ENCODE results near the gene CHMP4A.

CHMP4A gene

GRCh38 chr14:24159777-24160498 lies 53.4 kb downstream of the CHMP4A start:
- Histone ChIP-seq H3K9me3 (ENCODE audit: low read length) (no peaks in the 10 kb centered on the region), H3F3A (ENCODE audit: insufficient read depth, low read length) (no peaks in the 10 kb centered on the region), H3K36me3 (ENCODE audit: insufficient read depth, low read length) (peaks cover 67% of the 10 kb centered on the region), H4K20me1 (ENCODE audit: insufficient read depth, low read length) (no peaks in the 10 kb centered on the region), H3K79me2 (ENCODE audit: insufficient read depth, low read length) (no peaks in the 10 kb centered on the region), H3K27ac (ENCODE audit: low read depth, low read length, poor library complexity, severe bottlenecking) (no peak overlapping the region), H3K9ac (ENCODE audit: low read length) (no peak overlapping the region), H3K4me1 (ENCODE audit: insufficient read depth, low read length, severe bottlenecking) (peaks cover 17% of the 10 kb centered on the region), H2AFZ (ENCODE audit: low read length) (no peak overlapping the region), H3K27me3 (ENCODE audit: insufficient read depth, low read length) (no peaks in the 10 kb centered on the region), H3K4me2 (ENCODE audit: low read length) (no peak overlapping the region), H3K4me3 (ENCODE audit: low read depth, low read length, poor library complexity, severe bottlenecking) (no peak overlapping the region), H3K9me2 (ENCODE audit: low read depth, low read length) (no peaks in the 10 kb centered on the region)
- TF ChIP-seq CTCF (IDR thresholded peaks at IDR 0.05; ENCODE audit: low read length) (no peak), EZH2 (IDR thresholded peaks at IDR 0.05; ENCODE audit: borderline replicate concordance, low read length) (no peak)

Measured in OCI-LY1 (cell line).